Right ventricle myocardium inferior (tissue), 1 donor: ENCODE results near the gene GDPD5. TPM values are rescaled to one million over a fixed set of nuclear protein-coding genes. Genes with fewer than 3 reads are reported as not detected.
"Not testable (repeated sequence)": the region's sequence is repeated elsewhere in the genome, so short reads cannot be mapped to it uniquely, and the experiment has no call there.

Experiments used
- ATAC-seq: fragments of 200-7000 bp; cut with Tn5 transposase; one replicate; pipeline ENCODE4 v1.9.1; 2020; ENCODE audit warnings: mild to moderate bottlenecking, moderate library complexity
- DNase-seq: peaks from one replicate; pipeline ENCODE4 v3.0.0; 2021; ENCODE audit errors: missing footprints
- intact Hi-C: fragments of 100-400 bp; cut with DNase I; formaldehyde crosslinking; loops from one replicate; pipeline ENCODE4 v1.11.0; 2022
- total RNA-seq: library from RNA; stranded (reverse); fragmentation: NEBNext Ultra II Directional; extraction: Animal tissue kit (Norgen Biotek cat#: 25700); gene quantifications from one replicate; pipeline ENCODE4 v1.2.1, GENCODE V29; 2021
- donor health status: DM: no; HTN: yes; CAD: no; lungs with severe emphysema.

GDPD5 gene
- total RNA-seq, 1 donor from 2014 or later, result 7.7 TPM

DNA sequence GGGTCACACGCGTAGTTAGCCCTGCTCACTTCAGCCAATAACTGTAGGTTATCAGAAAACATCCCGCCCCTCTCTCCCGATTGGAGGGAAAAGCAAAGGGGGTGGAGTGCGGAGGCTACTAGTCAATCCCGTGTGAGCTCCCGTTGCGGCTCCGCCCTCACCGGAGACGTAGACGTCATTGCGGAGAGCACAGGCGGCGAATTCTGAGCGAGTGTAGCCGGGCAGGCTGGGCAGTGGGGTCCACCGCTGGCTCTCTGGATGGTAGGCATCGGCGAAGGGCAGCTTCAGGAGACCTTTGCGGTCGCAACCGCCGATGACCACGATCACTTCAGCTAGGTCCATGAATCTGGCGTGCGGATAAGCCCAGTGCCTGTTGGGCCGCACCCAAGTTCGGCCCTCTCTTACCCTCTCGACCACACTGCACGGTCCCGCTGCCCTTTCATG is 97.4 kb downstream of the GDPD5 start:
- ATAC-seq, result peak; percentile 94
- intact Hi-C loops, result no loop called here
- peak; percentile 97 for DNase-seq

DNA sequence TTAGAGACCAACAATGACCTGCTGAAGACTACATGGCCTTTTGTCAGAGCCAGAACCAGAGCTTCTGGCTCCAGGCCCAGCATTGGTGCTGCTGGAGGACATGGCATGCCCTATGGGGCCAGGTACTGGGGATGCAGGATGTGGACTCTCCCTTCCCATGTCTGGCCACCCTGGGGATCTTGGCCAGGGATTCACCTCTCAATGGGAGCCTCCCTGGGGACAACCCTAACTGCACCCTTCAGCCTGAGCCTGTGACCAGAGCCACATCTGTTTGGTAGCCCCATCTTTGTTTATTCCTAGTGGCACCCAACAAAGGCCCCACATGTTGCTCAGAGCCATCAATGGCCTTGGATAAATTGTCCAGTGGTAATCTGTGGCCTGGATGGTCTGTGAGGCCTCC is 98.6 kb downstream of the GDPD5 start:
- ATAC-seq (no peak), DNase-seq (no peak)
- intact Hi-C loops, result no loop called here

DNA sequence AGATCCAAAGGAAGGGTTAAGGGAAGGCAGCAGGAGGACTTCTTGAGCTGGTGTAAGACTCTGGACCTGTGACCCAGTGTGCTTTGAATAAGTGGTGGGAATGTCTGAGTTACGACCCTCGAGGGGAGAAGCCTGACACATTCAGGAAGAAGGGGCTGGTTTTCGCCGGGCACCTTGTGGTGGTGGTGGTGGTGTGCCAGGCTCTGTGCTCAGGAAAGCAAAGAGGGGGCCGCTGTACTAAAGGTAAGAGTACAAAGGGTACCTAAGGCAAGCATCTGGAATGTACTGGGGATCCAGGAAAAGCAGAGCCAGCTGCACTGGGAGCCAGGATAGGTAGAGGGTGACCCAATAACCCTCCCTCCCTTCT is 99.0 kb downstream of the GDPD5 start:
- ATAC-seq, result no peak
- no peak for DNase-seq
- intact Hi-C loops, result no loop called here

DNA sequence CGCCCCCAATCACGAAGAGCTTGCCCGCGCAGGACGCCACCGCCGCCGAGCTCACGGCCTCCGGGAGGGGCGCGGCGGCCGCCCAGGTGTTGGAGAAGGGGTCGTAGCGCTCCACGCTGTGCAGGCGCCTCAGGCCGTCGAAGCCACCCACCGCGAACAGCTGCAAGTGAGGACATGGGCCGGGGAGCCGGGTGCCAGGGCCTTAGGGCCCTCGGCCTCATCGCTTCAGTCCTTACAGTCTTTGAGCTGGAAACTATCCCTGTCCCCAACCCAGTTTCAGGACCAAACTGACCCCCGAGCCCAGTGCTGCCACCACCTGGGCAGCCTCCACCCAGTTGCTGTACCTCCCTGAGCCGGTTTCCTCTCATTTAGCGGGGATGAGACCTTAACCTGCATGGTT is 100.3 kb downstream of the GDPD5 start:
- no peak for ATAC-seq
- intact Hi-C loops, result no loop called here
- no peak for DNase-seq

DNA sequence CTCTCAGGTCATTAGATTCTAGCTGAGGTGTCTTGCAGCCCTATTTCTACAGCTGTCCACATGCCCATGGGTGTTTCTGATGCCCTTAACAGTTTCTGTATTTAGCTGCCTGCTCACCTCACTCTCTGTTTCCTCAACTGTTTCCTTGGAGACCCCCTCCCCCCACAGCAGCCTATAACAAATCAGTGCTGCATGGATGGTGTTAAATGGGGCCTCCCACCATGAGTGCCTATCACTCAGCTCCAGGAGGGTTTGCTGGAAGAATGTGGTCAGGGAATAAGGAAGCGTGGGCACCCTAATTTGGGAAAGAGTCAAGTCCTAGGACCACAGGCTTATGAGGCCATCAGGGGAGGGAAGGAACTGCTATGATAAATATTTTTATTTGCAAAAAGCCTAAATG is 101.3 kb downstream of the GDPD5 start:
- peak; percentile 4 for ATAC-seq
- DNase-seq, result no peak
- intact Hi-C loops, result no loop called here

DNA sequence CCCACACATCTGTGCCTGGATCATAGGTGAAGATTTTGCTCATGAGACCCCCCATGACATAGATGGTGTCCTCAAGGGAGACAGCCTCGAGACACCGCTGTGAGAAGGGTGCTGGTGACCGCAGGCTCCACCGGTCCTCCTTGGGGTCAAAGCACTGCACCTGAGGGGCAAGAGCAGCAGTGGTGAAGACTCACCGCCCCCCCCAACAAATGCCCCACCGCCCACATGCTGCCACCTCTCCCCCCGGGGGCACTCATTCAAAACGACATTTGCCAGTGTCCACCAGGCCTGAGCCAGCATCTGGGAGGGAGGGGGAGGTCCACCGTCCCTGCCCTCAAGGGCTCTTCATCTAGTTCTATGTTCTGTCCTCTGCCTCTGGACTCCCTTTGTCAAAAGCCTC is 102.0 kb downstream of the GDPD5 start:
- ATAC-seq (no peak), DNase-seq (no peak)
- intact Hi-C loops, result no loop called here

DNA sequence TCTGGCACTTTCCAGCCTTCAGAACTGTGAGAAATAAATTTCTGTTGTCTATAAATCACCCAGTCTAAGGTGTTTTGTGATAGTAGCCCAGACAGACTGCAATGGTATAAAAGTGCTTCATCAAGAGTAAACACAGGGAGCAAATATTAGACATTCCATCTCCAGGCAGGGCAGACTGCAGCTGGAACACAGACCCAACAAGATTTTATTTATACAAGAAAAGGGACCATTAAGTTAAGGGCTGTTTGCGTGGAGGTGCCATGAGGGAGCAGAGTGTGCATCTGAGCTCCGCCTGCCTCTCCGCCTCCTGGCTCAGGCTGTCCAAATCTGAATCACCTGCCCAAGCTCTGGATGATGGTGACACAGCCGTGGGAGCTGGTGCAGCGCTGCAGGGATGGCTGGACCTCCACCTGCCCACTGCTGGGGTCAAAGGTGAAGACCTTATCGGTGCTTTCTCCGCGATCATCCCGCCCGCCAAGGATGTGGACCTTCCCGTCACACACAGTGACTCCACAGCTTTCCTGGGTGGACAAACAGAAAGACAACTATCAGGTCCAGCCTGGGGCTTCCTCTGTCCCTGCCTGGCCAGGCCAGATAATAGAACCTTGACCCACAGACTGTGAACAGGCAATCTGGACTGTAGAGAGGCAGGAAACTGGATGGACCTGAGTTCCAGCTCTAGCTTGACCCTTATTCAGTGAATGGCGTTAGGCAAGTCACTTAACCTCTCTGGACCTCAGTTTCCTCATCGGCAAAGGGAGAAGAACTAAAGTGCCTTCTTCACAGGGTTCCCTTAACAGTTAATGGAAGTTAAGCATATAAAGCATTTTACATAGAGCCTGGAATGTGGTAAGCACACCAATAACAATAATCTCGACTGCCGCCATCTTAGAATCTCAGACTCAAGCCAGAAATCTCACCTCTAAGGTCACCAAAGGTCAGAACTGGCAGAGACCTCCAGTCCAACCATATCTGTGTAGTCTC is 103.2 kb downstream of the GDPD5 start:
- intact Hi-C loops, result no loop called here
- DNase-seq (no peak), ATAC-seq (no peak)

DNA sequence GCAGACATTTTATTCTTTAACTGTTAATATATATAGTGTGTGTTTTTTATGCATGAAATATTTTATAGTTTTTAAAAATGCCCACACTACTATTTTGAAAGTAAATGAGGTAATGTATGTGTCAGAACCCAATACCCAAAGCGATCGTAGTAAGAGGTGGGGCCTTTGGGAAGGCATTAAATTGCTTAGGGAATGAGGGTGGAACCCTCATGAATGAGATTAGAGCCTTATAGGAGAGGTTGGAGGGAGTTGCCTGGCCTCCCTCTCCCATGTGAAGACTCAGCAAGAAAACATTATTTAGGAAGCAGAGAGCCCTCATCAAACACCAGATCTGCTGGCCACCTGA is 103.9 kb downstream of the GDPD5 start:
- DNase-seq, result no peak
- intact Hi-C loops, result no loop called here
- no peak for ATAC-seq

DNA sequence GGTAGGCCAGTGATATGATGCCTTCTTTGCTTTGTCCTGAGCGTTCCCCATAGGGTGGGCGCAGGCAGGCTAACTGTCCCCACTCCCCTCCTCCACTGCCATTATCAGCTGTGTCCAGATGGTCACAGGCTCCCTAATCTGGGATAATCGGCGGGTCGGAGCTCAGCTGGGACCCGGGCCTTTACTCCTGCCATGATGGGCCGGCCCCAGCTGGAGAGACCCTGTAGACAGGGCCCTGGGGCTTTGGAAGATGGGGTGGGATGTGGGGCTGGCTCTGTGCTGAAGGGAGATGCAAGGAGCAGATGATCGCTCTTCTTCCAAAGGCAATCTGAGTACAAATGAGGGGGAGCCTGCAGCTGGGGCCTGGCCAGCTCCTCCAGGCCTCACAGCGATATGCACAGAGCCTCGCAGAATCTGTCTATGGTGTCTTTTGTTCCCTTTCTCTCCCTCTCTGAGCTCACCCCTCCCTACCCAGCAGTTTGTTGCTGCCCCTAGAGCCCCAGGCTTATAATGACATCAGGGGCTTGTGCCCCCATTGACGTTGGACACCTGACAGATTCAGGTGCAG is 104.6 kb downstream of the GDPD5 start:
- ATAC-seq (no peak), DNase-seq (no peak)
- intact Hi-C loops, result no loop called here

DNA sequence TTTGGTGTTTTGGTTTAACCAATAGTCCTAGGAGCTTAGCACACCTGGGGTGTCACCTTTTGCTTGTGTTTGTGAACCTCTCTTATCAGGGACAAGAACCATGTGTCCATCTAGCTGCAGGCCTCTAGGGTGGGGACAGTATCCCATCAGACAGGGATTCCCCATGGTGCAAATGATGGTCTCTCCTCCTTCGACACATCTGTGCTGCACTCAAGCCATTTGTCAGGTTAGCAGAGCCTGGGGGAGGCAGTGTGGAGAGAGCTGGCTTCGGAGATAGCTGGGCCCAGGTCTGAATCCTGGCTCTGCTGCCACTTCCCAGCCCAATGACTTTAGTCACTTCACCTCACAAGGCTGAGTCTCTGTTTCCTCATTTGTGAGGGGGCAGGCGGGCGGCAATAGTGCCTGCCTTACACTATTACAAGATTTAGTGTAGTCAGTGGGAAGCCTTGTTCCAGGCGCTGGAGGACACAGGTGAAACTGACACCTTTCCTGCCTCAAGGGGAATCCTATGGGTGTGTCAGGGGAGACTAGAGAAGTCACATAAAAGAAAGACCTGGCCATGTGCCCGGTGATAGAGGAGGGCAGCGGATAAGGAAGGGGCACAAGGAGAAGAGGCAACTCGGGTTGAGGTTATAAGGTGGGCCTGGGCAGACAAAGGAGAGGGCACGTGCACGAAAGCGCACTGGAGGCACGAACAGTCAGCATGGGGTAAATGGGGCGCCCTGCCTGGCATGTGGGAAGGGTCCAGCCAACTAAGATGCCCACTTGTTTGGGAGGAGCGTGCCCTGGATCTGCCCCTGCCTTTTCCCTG is 105.3 kb downstream of the GDPD5 start:
- no peak for DNase-seq
- intact Hi-C loops, result no loop called here
- ATAC-seq, result no peak

DNA sequence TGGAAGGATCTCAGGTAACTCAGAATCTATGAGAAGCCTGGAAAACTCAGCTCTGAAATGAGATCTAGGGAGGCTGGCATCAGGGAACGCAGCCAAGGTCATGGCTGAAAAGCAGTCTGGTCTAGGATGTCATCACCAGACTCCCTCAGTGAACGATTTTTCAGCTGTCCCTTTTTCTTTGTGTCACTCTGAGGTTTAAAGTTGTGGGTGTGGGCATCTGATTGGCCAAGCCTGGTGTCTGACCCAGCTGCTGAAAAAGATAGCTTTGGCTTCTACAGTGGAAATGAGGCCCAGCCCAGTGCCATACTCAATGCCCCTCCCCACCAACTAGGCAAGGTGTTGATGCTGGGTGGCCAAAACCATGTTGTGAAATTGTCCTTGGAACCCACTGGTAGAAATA is 111.9 kb downstream of the GDPD5 start:
- DNase-seq (no peak), ATAC-seq (no peak)
- intact Hi-C loops, result no loop called here

DNA sequence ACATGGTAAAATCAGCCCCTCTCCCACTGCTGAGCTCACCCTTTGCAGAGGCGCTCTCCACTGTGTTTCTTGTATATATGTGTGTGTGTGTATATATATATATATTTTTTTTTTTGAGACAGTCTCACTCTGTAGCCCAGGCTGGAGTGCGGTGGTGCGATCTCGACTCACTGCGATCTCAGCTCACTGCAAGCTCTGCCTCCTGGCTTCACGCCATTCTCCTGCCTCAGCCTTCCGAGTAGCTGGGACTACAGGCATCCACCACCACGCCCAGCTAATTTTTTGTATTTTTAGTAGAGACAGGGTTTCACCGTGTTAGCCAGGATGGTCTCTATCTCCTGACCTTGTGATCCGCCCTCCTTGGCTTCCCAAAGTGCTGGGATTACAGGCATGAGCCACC is 112.6 kb downstream of the GDPD5 start:
- DNase-seq, intact Hi-C loops, ATAC-seq: not testable (repeated sequence)

DNA sequence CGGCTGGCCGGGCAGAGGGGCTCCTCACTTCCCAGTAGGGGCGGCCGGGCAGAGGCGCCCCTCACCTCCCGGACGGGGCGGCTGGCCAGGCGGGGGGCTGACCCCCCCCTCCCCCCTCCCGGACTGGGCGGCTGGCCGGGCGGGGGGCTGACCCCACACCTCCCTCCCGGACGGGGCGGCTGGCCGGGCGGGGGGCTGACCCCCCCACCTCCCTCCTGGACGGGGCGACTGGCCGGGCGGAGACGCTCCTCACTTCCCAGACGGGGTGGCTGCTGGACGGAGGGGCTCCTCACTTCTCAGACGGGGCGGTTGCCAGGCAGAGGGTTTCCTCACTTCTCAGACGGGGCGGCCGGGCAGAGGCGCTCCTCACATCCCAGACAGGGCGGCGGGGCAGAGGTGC is 115.8 kb downstream of the GDPD5 start:
- intact Hi-C loops, DNase-seq, ATAC-seq: not testable (repeated sequence)

DNA sequence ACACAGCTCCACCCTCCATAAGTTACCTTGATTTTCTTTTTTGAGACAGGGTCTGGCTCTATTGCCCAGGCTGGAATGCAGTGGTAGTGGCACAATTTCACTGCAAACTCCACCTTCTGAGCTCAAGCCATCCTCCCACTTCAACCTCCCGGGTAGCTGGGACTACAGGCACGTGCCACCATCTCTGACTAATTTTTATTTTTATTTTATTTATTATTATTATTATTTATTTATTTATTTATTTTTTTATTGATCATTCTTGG is 116.9 kb downstream of the GDPD5 start:
- intact Hi-C loops, result no loop called here
- DNase-seq (no peak), ATAC-seq (no peak)

DNA sequence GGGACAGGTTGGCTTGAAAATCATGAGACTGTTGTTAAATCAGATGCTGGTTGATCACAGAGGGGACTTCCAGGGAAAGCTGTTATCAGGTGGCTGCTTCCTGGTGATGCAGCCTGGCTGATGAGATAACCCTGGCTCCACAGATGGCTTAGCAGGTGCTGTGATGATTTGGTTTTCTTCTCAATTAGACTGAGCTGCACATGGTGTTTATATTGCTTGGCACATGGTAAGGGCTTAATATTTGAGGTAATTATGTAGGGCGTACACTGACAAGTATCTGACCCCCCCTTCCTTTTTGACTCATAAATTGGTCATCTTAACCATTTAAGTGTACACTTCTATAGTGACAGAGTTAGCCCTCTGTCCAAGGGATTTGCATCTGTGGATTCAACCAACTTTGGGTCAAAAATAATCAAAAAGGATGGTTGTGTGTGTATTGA is 119.4 kb downstream of the GDPD5 start:
- intact Hi-C loops, result no loop called here
- ATAC-seq (no peak), DNase-seq (no peak)

DNA sequence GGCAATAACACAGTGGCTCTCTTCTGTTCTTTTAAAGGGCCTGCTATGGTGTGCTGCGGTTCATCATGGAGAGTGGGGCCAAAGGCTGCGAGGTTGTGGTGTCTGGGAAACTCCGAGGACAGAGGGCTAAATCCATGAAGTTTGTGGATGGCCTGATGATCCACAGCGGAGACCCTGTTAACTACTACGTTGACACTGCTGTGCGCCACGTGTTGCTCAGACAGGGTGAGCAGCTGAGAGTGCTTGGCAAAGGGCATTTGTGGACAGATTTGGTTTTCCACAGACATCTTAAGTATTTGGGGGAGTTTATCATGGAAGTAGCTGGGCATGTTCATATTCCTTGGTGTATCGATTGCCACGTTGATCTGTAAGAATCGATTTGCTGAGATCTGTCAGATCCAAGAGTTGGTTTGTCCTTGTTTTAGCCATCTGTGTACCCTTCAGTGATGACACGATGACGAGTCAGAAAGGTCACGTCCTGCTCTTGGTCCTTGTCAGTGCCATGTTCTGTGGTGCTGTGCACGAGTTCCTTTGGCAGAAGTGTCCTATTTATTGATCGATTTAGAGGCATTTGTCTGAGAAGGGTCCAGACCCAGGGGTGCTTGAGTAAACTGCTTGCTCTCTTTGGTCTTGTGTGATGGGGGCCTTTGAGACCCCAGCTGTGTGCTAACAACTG is 121.6 kb downstream of the GDPD5 start:
- intact Hi-C loops, result no loop called here
- DNase-seq (no peak), ATAC-seq (no peak)

DNA sequence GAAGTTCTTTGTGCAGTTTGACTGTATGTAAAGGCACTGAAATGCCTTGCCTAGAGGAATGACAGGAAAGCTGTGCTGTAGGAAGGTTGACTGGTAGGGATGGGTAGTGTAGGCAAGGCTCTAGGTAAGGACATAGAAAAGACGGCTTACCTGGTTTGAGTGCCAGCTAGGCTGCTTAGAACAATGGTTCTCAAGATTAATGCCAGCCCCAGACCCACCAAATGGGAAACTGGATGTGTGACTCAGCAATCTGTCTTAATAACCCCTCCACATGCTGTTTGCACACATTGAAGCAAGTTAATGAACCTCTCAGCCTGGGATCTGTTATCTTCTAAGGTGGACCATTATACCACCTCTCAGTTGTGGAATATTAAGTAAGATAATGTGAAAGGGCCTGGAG is 122.7 kb downstream of the GDPD5 start:
- DNase-seq (no peak), ATAC-seq (no peak)
- intact Hi-C loops, result no loop called here

DNA sequence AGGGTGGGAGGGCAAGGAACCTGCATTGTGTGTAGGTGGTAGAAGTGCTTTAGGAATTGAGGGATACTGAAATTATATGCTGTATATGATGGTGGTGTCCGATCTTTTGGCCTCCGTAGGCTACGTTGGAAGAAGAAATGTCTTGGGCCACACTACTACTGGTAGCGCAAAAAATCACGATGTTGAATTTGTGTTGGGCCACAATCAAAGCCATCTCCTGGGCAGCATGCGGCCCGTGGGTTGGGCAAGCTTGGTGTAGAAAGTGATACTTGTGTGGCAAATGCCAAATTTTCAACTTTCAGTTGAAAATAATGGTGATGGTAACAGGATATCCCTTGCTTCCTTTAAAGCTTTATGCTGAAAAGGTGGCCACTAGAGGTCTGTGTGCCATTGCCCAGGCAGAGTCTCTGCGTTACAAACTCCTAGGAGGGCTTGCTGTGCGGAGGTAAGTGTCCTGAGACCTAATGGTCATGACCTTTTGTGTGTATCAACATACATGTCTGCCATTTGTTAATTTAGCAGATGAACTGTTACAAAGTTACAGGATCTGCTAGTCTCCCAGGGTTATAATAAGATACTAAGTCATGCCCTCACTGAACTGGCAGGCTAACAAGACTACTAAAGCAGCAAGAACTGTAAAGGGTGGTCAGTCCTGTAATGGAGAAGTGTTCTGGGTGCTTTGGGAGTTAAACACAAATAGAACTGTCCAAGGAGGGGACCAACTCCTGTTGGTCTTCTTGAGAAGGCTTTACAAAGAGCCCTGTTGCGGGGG is 123.6 kb downstream of the GDPD5 start:
- intact Hi-C loops, result no loop called here
- DNase-seq, result no peak
- no peak for ATAC-seq
